HEK293 (cell line): ENCODE data around the gene NCKAP5L.

Source experiments
- ATF2 ChIP-seq: fragments of 450-650 bp; formaldehyde crosslinking; IDR thresholded peaks from 2 replicates; pipeline ENCODE4 v1.5.1; 2016; ENCODE audit warnings: missing biosample characterization, missing genetic modification characterization, low read depth
- GLIS2 ChIP-seq: fragments of 450-650 bp; formaldehyde crosslinking; IDR thresholded peaks from 2 replicates; pipeline ENCODE4 v1.5.1; 2016; ENCODE audit warnings: missing biosample characterization, missing genetic modification characterization
- HOXD13 ChIP-seq: sonication (generic); formaldehyde crosslinking; IDR thresholded peaks from 2 replicates; pipeline ENCODE4 v1.8.0; 2022; ENCODE audit warnings: missing genetic modification reagents, borderline replicate concordance
- KLF1 ChIP-seq: fragments of 450-650 bp; formaldehyde crosslinking; IDR thresholded peaks from 2 replicates; pipeline ENCODE4 v1.5.1; 2016; ENCODE audit warnings: missing biosample characterization, missing genetic modification characterization
- PRDM10 ChIP-seq: fragments of 450-650 bp; formaldehyde crosslinking; IDR thresholded peaks from 2 replicates; pipeline ENCODE4 v1.5.1; 2016; ENCODE audit warnings: missing biosample characterization, missing genetic modification characterization
- SCRT2 ChIP-seq: fragments of 450-650 bp; formaldehyde crosslinking; IDR thresholded peaks from 2 replicates; pipeline ENCODE4 v1.5.1; 2016; ENCODE audit warnings: missing biosample characterization, missing genetic modification characterization
- SP2 ChIP-seq: fragments of 450-650 bp; formaldehyde crosslinking; IDR thresholded peaks from 2 replicates; pipeline ENCODE4 v1.5.1; 2016; ENCODE audit warnings: missing biosample characterization, missing genetic modification characterization
- SP3 ChIP-seq: fragments of 450-650 bp; formaldehyde crosslinking; IDR thresholded peaks from 2 replicates; pipeline ENCODE4 v1.5.1; 2016; ENCODE audit warnings: missing biosample characterization, missing genetic modification characterization
- SP7 ChIP-seq: fragments of 450-650 bp; formaldehyde crosslinking; IDR thresholded peaks from 2 replicates; pipeline ENCODE4 v1.5.1; 2016; ENCODE audit warnings: missing biosample characterization, missing genetic modification characterization
- ZBTB20 ChIP-seq: fragments of 450-650 bp; formaldehyde crosslinking; IDR thresholded peaks from 2 replicates; pipeline ENCODE4 v1.5.1; 2016; ENCODE audit warnings: missing biosample characterization, missing genetic modification characterization
- ZNF114 ChIP-seq: fragments of 450-650 bp; formaldehyde crosslinking; IDR thresholded peaks from 2 replicates; pipeline ENCODE4 v1.5.0; 2017; ENCODE audit warnings: missing biosample characterization, missing genetic modification characterization
- ZNF2 ChIP-seq: fragments of 450-650 bp; formaldehyde crosslinking; IDR thresholded peaks from 2 replicates; pipeline ENCODE4 v1.5.1; 2016; ENCODE audit warnings: missing biosample characterization, missing genetic modification characterization
- ZNF341 ChIP-seq: fragments of 450-650 bp; formaldehyde crosslinking; IDR thresholded peaks from 2 replicates; pipeline ENCODE4; 2016; ENCODE audit warnings: low read depth, missing biosample characterization, missing genetic modification characterization
- ZNF394 ChIP-seq: fragments of 450-650 bp; formaldehyde crosslinking; IDR thresholded peaks from 2 replicates; pipeline ENCODE4 v1.5.1; 2016; ENCODE audit warnings: missing biosample characterization, missing genetic modification characterization, mild to moderate bottlenecking, moderate library complexity, borderline replicate concordance
- ZNF423 ChIP-seq: fragments of 450-650 bp; formaldehyde crosslinking; IDR thresholded peaks from 2 replicates; pipeline ENCODE4 v1.5.1; 2016; ENCODE audit warnings: missing biosample characterization, missing genetic modification characterization
- ZNF704 ChIP-seq: fragments of 450-650 bp; formaldehyde crosslinking; IDR thresholded peaks from 2 replicates; pipeline ENCODE4 v1.5.1; 2016; ENCODE audit warnings: missing biosample characterization, missing genetic modification characterization
- ZSCAN30 ChIP-seq: fragments of 450-650 bp; IDR thresholded peaks from 2 replicates; pipeline ENCODE4 v1.5.1; 2018; ENCODE audit warnings: missing biosample characterization, mild to moderate bottlenecking, missing genetic modification characterization, moderate library complexity

Gene NCKAP5L

GRCh38 chr12:49741882-49742620, 86.2 kb downstream of the NCKAP5L start (continued):
- TF ChIP-seq SP2 (tag by site-specific recombination), result peak; percentile 81
- TF ChIP-seq ZNF114 (tag by site-specific recombination), result no peak
- peak; percentile 8; the same call in 1 of the 2 replicates for TF ChIP-seq SP7 (tag by site-specific recombination)
- peak; percentile 91 for TF ChIP-seq PRDM10 (tag by site-specific recombination)
- peak; percentile 79 for TF ChIP-seq GLIS2
- TF ChIP-seq ZNF704, result no peak
- peak; percentile 17; the same call in 1 of the 2 replicates for TF ChIP-seq SP3 (tag by site-specific recombination)
- TF ChIP-seq ZNF394 (tag by site-specific recombination), result 0 out of 2 replicates have a peak, but pooled peaks have one; percentile 32
- TF ChIP-seq SCRT2, result peak; percentile 58
- TF ChIP-seq HOXD13 (CRISPR knock-in tag), result no peak
- peak; percentile 7; the same call in 1 of the 2 replicates for TF ChIP-seq ZSCAN30 (tag by site-specific recombination)
- no peak for TF ChIP-seq ZNF423 (tag by site-specific recombination)
- peak; percentile 15; the same call in 1 of the 2 replicates for TF ChIP-seq KLF1 (tag by site-specific recombination)
- TF ChIP-seq ZNF341 (tag by site-specific recombination), result no peak
- 0 out of 2 replicates have a peak, but pooled peaks have one; percentile 31 for TF ChIP-seq ZNF2 (tag by site-specific recombination)
- TF ChIP-seq ZBTB20 (tag by site-specific recombination), result peak; percentile 82; the same call in 1 of the 2 replicates
- peak; percentile 79 for TF ChIP-seq ATF2 (tag by site-specific recombination)
